Fibroblast of lung (primary cell): ENCODE measurements around the gene PRDX2. TPM values are rescaled to one million over a fixed set of nuclear protein-coding genes. Genes with fewer than 3 reads are reported as not detected.
A peak's percentile ranks its signal among the peaks of the same experiment; 100 is the strongest.

Source experiments
- DNase-seq, 2 donors: peaks; one replicate each; pipeline versions ENCODE4 v3.0.0 to v3.0.0-alpha.2; 2010; ENCODE audit warnings: low read depth in 2 of 2
- H2AFZ ChIP-seq: 2 replicates; pipeline ENCODE4 v1.5.1; 2012; ENCODE audit warnings: low read length, control low read depth, inconsistent platforms
- H3K27ac ChIP-seq: 2 replicates; pipeline ENCODE4 v1.5.1; 2011; ENCODE audit warnings: low read length, control low read depth; ENCODE audit not compliant: insufficient read depth
- H3K27me3 ChIP-seq: 2 replicates; pipeline ENCODE4 v1.5.1; 2011; ENCODE audit warnings: mild to moderate bottlenecking, low read length; ENCODE audit not compliant: control insufficient read depth, insufficient read depth
- H3K36me3 ChIP-seq: 2 replicates; pipeline ENCODE4 v1.5.1; 2011; ENCODE audit warnings: low read length; ENCODE audit not compliant: control insufficient read depth, insufficient read depth
- H3K4me1 ChIP-seq: 2 replicates; pipeline ENCODE4 v1.5.1; 2011; ENCODE audit warnings: low read length; ENCODE audit not compliant: control insufficient read depth, insufficient read depth; ENCODE audit errors: extremely low read depth
- H3K4me2 ChIP-seq: 2 replicates; pipeline ENCODE4 v1.5.1; 2011; ENCODE audit warnings: low read length, control low read depth; ENCODE audit not compliant: insufficient read depth; ENCODE audit errors: extremely low read depth
- H3K4me3 ChIP-seq, 4 experiments: fragments of 200-600 bp in 1 of 4; sonication (generic) in 1 of 4; replicated peaks in 1 of 4; 2 replicates each; pipeline ENCODE4 v1.5.1; 2011 to 2016; ENCODE audit warnings: low read length in 4 of 4, low read depth in 3 of 4, mild to moderate bottlenecking in 3 of 4, control low read depth in 2 of 4, inconsistent platforms in 1 of 4, mixed read lengths in 1 of 4; ENCODE audit not compliant: insufficient read depth in 1 of 4; ENCODE audit errors: control extremely low read depth in 1 of 4
- H3K79me2 ChIP-seq: 2 replicates; pipeline ENCODE4 v1.5.1; 2012; ENCODE audit warnings: mild to moderate bottlenecking, low read length, inconsistent platforms; ENCODE audit not compliant: control insufficient read depth, insufficient read depth
- H3K9ac ChIP-seq: 2 replicates; pipeline ENCODE4 v1.5.1; 2011; ENCODE audit warnings: mild to moderate bottlenecking, low read length, control low read depth; ENCODE audit not compliant: insufficient read depth
- H3K9me3 ChIP-seq: 2 replicates; pipeline ENCODE4 v1.5.1; 2012; ENCODE audit warnings: low read depth, low read length; ENCODE audit not compliant: control insufficient read depth, insufficient read depth
- H4K20me1 ChIP-seq: 2 replicates; pipeline ENCODE4 v1.5.1; 2011; ENCODE audit warnings: low read length; ENCODE audit not compliant: control insufficient read depth, insufficient read depth; ENCODE audit errors: extremely low read depth
- CTCF ChIP-seq, 2 donors: IDR thresholded peaks in 1 of 2; conservative IDR thresholded peaks in 1 of 2; 1 replicate in 1 of 2; 2 replicates in 1 of 2; pipeline ENCODE4 v1.5.1; 2011 to 2012; ENCODE audit warnings: low read length in 2 of 2, control low read depth in 1 of 2, inconsistent platforms in 1 of 2, low read depth in 1 of 2, mild to moderate bottlenecking in 1 of 2
- EZH2 ChIP-seq: IDR thresholded peaks from 2 replicates; pipeline ENCODE4 v1.5.1; 2012; ENCODE audit warnings: low read length, control low read depth, mild to moderate bottlenecking; ENCODE audit errors: missing control alignments
- polyA plus RNA-seq, 2 donors: library from polyadenylated mRNA; depleted of rRNA in 1 of 2; stranded (reverse) in 1 of 2; unstranded in 1 of 2; fragments of >200 nt; gene quantifications; 2 replicates each; pipeline ENCODE4 v1.2.1, GENCODE V29; 2011 to 2012; ENCODE audit warnings: missing spikeins in 1 of 2
- total RNA-seq: library from RNA; depleted of rRNA; stranded (reverse); fragments of >200 nt; gene quantifications from 2 replicates; pipeline ENCODE4 v1.2.1, GENCODE V29; 2014

PRDX2 gene
- total and polyA plus RNA-seq, 2 donors (not counting 1 experiment from before 2014, with no cell fraction given), result 186 to 228 TPM

- Histone ChIP-seq H3K4me1 (peaks cover 29% of the 10 kb centered on the region), H3K9me3 (no peaks in the 10 kb centered on the region), H2AFZ (no peak overlapping the region), H3K36me3 (peaks cover 2% of the 10 kb centered on the region), H3K79me2 (peaks cover 20% of the 10 kb centered on the region), H3K4me3 (peak overlapping the region; percentile 73 to 98 (median 94)), H3K27me3 (no peaks in the 10 kb centered on the region), H3K9ac (peak overlapping the region; percentile 99), H4K20me1 (no peaks in the 10 kb centered on the region), H3K27ac (peak overlapping the region; percentile 97), H3K4me2 (peak overlapping the region; percentile 72)
- TF ChIP-seq CTCF (conservative IDR thresholded peaks at IDR 0.05 in 1 of 2, IDR thresholded peaks at IDR 0.05 in 1 of 2; ENCODE audit: low read depth in 1 of 2, low read length in 2 of 2) (no peak), EZH2 (no peak)
- DNase-seq, result peak in 1 of 2 donors; percentile 67
These were observed 9.3 kb downstream of the PRDX2 start for GRCh38 chr19:12792051-12792852.

GRCh38 chr19:12791345-12792050, 10.1 kb downstream of the PRDX2 start, which contains the start of gene JUNB:
Gene JUNB (plus strand): TSS chr19:12791486. CDS start chr19:12791772, 286 bp downstream.
- Histone ChIP-seq H2AFZ (no peak within 1 kb of the TSS), H3K4me3 (peak within 1 kb of the TSS; percentile 73 to 98 (median 94)), H3K79me2 (peaks cover 20% of the 10 kb centered on the region), H3K9ac (peak within 1 kb of the TSS; percentile 99), H3K27ac (peak within 1 kb of the TSS; percentile 97), H4K20me1 (no peaks in the 10 kb centered on the region), H3K4me2 (peak within 1 kb of the TSS; percentile 97), H3K36me3 (peaks cover 2% of the 10 kb centered on the region), H3K9me3 (no peaks in the 10 kb centered on the region), H3K27me3 (no peaks in the 10 kb centered on the region), H3K4me1 (peaks cover 27% of the 10 kb centered on the region)
- peak; percentile 94 to 98 for DNase-seq
- TF ChIP-seq EZH2 (no peak), CTCF (conservative IDR thresholded peaks at IDR 0.05 in 1 of 2, IDR thresholded peaks at IDR 0.05 in 1 of 2; ENCODE audit: low read depth in 1 of 2, low read length in 2 of 2) (no peak)

- peaks cover 2% of the 10 kb centered on the region for H3K36me3 ChIP-seq
- peak overlapping the region; percentile 1 to 96 (median 36) for H3K4me3 ChIP-seq
- no peak overlapping the region for H2AFZ ChIP-seq
- H4K20me1 ChIP-seq, result no peaks in the 10 kb centered on the region
- no peak for TF ChIP-seq CTCF (conservative IDR thresholded peaks at IDR 0.05 in 1 of 2, IDR thresholded peaks at IDR 0.05 in 1 of 2; ENCODE audit: low read depth in 1 of 2, low read length in 2 of 2)
- TF ChIP-seq EZH2, result no peak
- H3K4me1 ChIP-seq, result peaks cover 24% of the 10 kb centered on the region
- H3K27ac ChIP-seq, result peak overlapping the region; percentile 97
- peak overlapping the region; percentile 81 for H3K9ac ChIP-seq
- H3K27me3 ChIP-seq, result no peaks in the 10 kb centered on the region
- no peaks in the 10 kb centered on the region for H3K9me3 ChIP-seq
- no peak for DNase-seq
- H3K4me2 ChIP-seq, result peak overlapping the region; percentile 97
- H3K79me2 ChIP-seq, result peaks cover 20% of the 10 kb centered on the region
These were observed 10.8 kb downstream of the PRDX2 start for GRCh38 chr19:12790628-12791344.
